BJ (cell line): ENCODE measurements around the gene BFSP1. TPM values are rescaled to one million over a fixed set of nuclear protein-coding genes. Genes with fewer than 3 reads are reported as not detected.

Source experiments
- CTCF ChIA-PET: fragments of 350-600 bp; formaldehyde crosslinking; extraction: SDS; loops from one replicate; lab custom pipeline; 2021; ENCODE audit warnings: antibody characterized with exemption, inconsistent platforms; lab: Yijun Ruan, JAX
- POLR2A ChIA-PET: fragments of 300-600 bp; sonication (Branson Sonifier 250); formaldehyde crosslinking; extraction: SDS; loops from one replicate; lab custom pipeline; 2021; ENCODE audit warnings: antibody characterized with exemption; lab: Charles Lee
- DNase-seq: peaks from one replicate; pipeline ENCODE4 v3.0.0-alpha.2; 2011; ENCODE audit warnings: low read depth
- H3K27me3 ChIP-seq: 2 replicates; pipeline ENCODE4 v1.6.0; 2011; ENCODE audit warnings: low read length; ENCODE audit not compliant: control insufficient read depth, insufficient read depth
- H3K36me3 ChIP-seq: 2 replicates; pipeline ENCODE4 v1.5.1; 2011; ENCODE audit warnings: low read length; ENCODE audit not compliant: control insufficient read depth, insufficient read depth
- H3K4me3 ChIP-seq: 2 replicates; pipeline ENCODE4 v1.5.1; 2011; ENCODE audit warnings: low read depth, mild to moderate bottlenecking, control low read depth, low read length
- polyA plus RNA-seq: library from polyadenylated mRNA; depleted of rRNA; stranded (reverse); fragments of >200 nt; gene quantifications from 2 replicates; pipeline ENCODE4 v1.2.3, GENCODE V29; 2011
- TF ChIP-seq, protein P1 (sequence below): IDR thresholded peaks from 2 replicates; pipeline ENCODE4 v1.5.1; 2011; ENCODE audit warnings: low read depth, mild to moderate bottlenecking, control low read depth, inconsistent platforms, low read length, moderate library complexity; ENCODE audit not compliant: insufficient read depth

The BFSP1 gene
- polyA plus RNA-seq, 1 experiment = 2.4 TPM

GRCh38 chr20:17511401-17511800 is 19.8 kb downstream of the BFSP1 start:
- Histone ChIP-seq H3K27me3 (no peaks in the 10 kb centered on the region), H3K36me3 (no peaks in the 10 kb centered on the region), H3K4me3 (no peak overlapping the region)
- ChIA-PET POLR2A (no interaction called here), CTCF (interaction anchor here (1.1 to 1.2 kb wide), 2 partner anchors 20 to 485 kb away, joined by 3 to 4 read pairs; partner anchors contain the start of gene BFSP1)
- DNase-seq = no peak
- TF ChIP-seq, protein P1, sequence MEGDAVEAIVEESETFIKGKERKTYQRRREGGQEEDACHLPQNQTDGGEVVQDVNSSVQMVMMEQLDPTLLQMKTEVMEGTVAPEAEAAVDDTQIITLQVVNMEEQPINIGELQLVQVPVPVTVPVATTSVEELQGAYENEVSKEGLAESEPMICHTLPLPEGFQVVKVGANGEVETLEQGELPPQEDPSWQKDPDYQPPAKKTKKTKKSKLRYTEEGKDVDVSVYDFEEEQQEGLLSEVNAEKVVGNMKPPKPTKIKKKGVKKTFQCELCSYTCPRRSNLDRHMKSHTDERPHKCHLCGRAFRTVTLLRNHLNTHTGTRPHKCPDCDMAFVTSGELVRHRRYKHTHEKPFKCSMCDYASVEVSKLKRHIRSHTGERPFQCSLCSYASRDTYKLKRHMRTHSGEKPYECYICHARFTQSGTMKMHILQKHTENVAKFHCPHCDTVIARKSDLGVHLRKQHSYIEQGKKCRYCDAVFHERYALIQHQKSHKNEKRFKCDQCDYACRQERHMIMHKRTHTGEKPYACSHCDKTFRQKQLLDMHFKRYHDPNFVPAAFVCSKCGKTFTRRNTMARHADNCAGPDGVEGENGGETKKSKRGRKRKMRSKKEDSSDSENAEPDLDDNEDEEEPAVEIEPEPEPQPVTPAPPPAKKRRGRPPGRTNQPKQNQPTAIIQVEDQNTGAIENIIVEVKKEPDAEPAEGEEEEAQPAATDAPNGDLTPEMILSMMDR = no peak

- TF ChIP-seq, protein P1 = no peak
- CTCF ChIA-PET = no interaction called here
- Histone ChIP-seq H3K36me3 (no peaks in the 10 kb centered on the region), H3K27me3 (no peaks in the 10 kb centered on the region), H3K4me3 (no peak overlapping the region)
- POLR2A ChIA-PET = no interaction called here
- no peak for DNase-seq
Measured at GRCh38 chr20:17510548-17510947, 20.6 kb downstream of the BFSP1 start.

DNA sequence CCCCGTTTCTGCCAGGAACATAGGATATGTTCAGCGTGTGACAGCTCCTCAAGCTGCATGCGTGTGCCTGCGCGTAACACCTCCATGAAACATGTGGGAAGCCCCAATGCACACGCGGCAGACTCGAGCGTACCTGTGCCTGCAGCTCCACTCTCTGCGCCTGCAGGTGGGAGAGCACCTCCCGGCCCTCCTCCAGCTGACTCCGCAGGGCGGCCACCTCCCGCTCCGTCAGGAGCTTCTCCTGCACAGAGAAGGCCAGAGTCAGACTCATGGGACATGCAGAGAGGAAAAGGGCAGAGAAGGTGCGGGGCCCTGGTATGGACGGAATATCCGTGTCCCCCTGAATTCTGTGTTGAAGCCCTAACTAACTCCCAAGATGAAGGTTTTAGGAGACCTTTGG is 22.4 kb downstream of the BFSP1 start:
- TF ChIP-seq, protein P1 = no peak
- H3K4me3 ChIP-seq = no peak overlapping the region
- CTCF ChIA-PET = interaction anchor here (0.6 to 0.9 kb wide), 2 partner anchors 173 to 487 kb away, joined by 3 to 4 read pairs; no protein-coding TSS in a partner anchor
- no peaks in the 10 kb centered on the region for H3K27me3 ChIP-seq
- no peak for DNase-seq
- no peaks in the 10 kb centered on the region for H3K36me3 ChIP-seq
- POLR2A ChIA-PET = no interaction called here

GRCh38 chr20:17507531-17507930 is 23.6 kb downstream of the BFSP1 start:
- ChIA-PET CTCF (no interaction called here), POLR2A (no interaction called here)
- DNase-seq = no peak
- Histone ChIP-seq H3K27me3 (no peaks in the 10 kb centered on the region), H3K36me3 (no peaks in the 10 kb centered on the region), H3K4me3 (no peak overlapping the region)
- TF ChIP-seq, protein P1 = no peak

DNA sequence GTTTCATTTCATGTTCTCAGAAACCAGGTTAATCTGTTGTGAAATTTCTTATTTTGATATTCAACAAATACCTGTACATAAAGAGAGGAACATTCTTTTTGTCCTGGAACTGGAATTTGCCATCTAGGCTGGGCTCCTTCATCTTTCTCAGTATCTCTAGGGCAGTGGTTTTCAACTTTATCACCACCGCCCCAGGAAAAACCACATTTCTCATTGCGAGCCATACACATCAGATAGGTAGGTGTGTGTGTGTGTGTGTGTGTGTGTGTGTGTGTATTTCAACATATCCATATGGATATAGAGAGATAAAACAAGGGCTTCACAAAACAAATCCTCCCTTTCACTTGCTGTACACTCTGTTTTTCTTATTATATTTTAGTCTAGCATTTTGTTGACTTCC is 24.1 kb downstream of the BFSP1 start:
- POLR2A ChIA-PET = no interaction called here

More for the DNA sequence above, 24.1 kb downstream of the BFSP1 start:
- CTCF ChIA-PET = no interaction called here
- Histone ChIP-seq H3K27me3 (no peaks in the 10 kb centered on the region), H3K4me3 (no peak overlapping the region), H3K36me3 (no peaks in the 10 kb centered on the region)
- TF ChIP-seq, protein P1 = no peak
- DNase-seq = no peak
